Neural progenitor cell (in vitro differentiated cells): ENCODE results near the gene RPS10. TPM values are rescaled to one million over a fixed set of nuclear protein-coding genes. Genes with fewer than 3 reads are reported as not detected.

Source experiments
- DNase-seq: peaks from one replicate; pipeline ENCODE4 v3.0.0-alpha.2; 2016; ENCODE audit warnings: low spot score
- H2AFZ ChIP-seq: fragments of 200-600 bp; sonication (generic); replicated peaks from 2 replicates; pipeline ENCODE4 v1.6.1; 2016; ENCODE audit warnings: antibody characterized with exemption
- H3F3A ChIP-seq: fragments of 200-600 bp; sonication (generic); 2 replicates; pipeline ENCODE4 v1.6.1; 2016; ENCODE audit warnings: antibody characterized with exemption, low read depth
- H3K27ac ChIP-seq: fragments of 200-600 bp; sonication (generic); 2 replicates; pipeline ENCODE4 v1.5.1; 2016; ENCODE audit warnings: mild to moderate bottlenecking
- H3K27me3 ChIP-seq: fragments of 200-600 bp; sonication (generic); 2 replicates; pipeline ENCODE4 v1.6.1; 2016; ENCODE audit warnings: mild to moderate bottlenecking, moderate library complexity
- H3K36me3 ChIP-seq: fragments of 200-600 bp; sonication (generic); 2 replicates; pipeline ENCODE4 v1.5.1; 2016
- H3K4me1 ChIP-seq: fragments of 200-600 bp; sonication (generic); 2 replicates; pipeline ENCODE4 v1.6.1; 2016; ENCODE audit warnings: mixed run types
- H3K4me2 ChIP-seq: fragments of 200-600 bp; sonication (generic); 2 replicates; pipeline ENCODE4 v1.6.1; 2016
- H3K4me3 ChIP-seq: fragments of 200-600 bp; sonication (generic); 2 replicates; pipeline ENCODE4 v1.5.1; 2016
- H3K79me2 ChIP-seq: fragments of 200-600 bp; sonication (generic); 2 replicates; pipeline ENCODE4 v1.6.1; 2016; ENCODE audit warnings: low read depth
- H3K9ac ChIP-seq: fragments of 200-600 bp; sonication (generic); 2 replicates; pipeline ENCODE4 v1.6.1; 2016
- H3K9me3 ChIP-seq: fragments of 200-600 bp; sonication (generic); 2 replicates; pipeline ENCODE4 v1.5.1; 2016; ENCODE audit warnings: low read depth
- H4K20me1 ChIP-seq: fragments of 200-600 bp; sonication (generic); 2 replicates; pipeline ENCODE4 v1.6.1; 2016; ENCODE audit warnings: low read depth
- H3K27ac Mint-ChIP-seq: 3 replicates; pipeline ENCODE4 v1.8.0; 2021; ENCODE audit warnings: mixed read lengths
- H3K27me3 Mint-ChIP-seq: 2 replicates; pipeline ENCODE4 v1.8.0; 2022; ENCODE audit warnings: low read depth, mild to moderate bottlenecking, inconsistent platforms, moderate library complexity, mixed read lengths; ENCODE audit not compliant: insufficient read depth
- H3K36me3 Mint-ChIP-seq: 3 replicates; pipeline ENCODE4 v1.8.0; 2021; ENCODE audit warnings: mixed read lengths
- H3K4me1 Mint-ChIP-seq: 3 replicates; pipeline ENCODE4 v1.8.0; 2021; ENCODE audit warnings: mixed read lengths
- H3K4me3 Mint-ChIP-seq: 3 replicates; pipeline ENCODE4 v1.8.0; 2021; ENCODE audit warnings: mild to moderate bottlenecking, moderate library complexity, mixed read lengths
- H3K9me3 Mint-ChIP-seq: 3 replicates; pipeline ENCODE4 v1.8.0; 2020; ENCODE audit warnings: mixed read lengths
- EZH2 ChIP-seq: fragments of 200-600 bp; sonication (generic); IDR thresholded peaks from 2 replicates; pipeline ENCODE4 v1.6.1; 2017; ENCODE audit warnings: antibody characterized with exemption, mild to moderate bottlenecking, moderate library complexity
- EZH2phosphoT487 ChIP-seq: fragments of 200-600 bp; sonication (generic); IDR thresholded peaks from 2 replicates; pipeline ENCODE4 v1.6.1; 2017; ENCODE audit warnings: antibody characterized with exemption
- total RNA-seq: library from RNA; depleted of rRNA; stranded (reverse); fragments of >200 nt; gene quantifications from 2 replicates; pipeline ENCODE4 v1.2.3, GENCODE V29; 2015; ENCODE audit warnings: low replicate concordance
- TF ChIP-seq, protein P1 (sequence below): fragments of 200-600 bp; sonication (generic); IDR thresholded peaks from 2 replicates; pipeline ENCODE4 v1.5.1; 2017; ENCODE audit warnings: antibody characterized with exemption, mild to moderate bottlenecking

Gene RPS10
- total RNA-seq, 1 donor from 2014 or later: 4,003 TPM

DNA sequence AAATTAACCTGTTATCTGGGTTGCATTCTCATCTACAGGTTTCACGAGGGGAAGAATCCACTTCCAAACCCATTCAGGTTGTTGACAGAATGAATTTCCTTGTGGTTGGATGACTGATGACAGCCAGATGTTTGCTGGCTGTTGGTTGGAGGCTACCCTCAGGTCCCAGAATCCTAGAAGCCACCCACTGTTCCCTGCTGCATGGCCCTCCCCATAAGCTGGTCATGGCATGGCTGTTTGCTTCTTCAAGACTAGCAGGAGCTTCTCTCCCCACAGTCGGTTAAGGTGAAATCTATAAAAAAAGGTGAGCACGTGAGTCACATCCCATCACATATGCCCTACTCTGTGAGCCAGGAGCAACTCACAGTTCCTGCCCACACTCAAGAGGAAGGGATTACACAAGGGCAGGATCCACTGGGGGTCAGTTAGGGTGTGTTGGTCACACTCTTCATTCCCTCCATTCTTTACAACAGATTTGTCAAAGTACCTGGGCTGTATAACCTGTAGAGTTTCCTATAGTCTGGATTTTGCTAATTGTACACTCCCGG lies 19.5 kb upstream of the RPS10 start:
- H3F3A ChIP-seq: peaks cover 8% of the 10 kb centered on the region
- no peaks in the 10 kb centered on the region for H3K36me3 Mint-ChIP-seq
- DNase-seq: no peak
- no peak overlapping the region for H3K4me3 Mint-ChIP-seq
- H3K27me3 Mint-ChIP-seq: peaks cover 2% of the 10 kb centered on the region
- H3K27ac ChIP-seq: no peak overlapping the region
- no peaks in the 10 kb centered on the region for H4K20me1 ChIP-seq
- H3K4me2 ChIP-seq: no peak overlapping the region
- no peaks in the 10 kb centered on the region for H3K9me3 ChIP-seq
- TF ChIP-seq EZH2phosphoT487 (no peak), EZH2 (no peak)
- TF ChIP-seq, protein P1, sequence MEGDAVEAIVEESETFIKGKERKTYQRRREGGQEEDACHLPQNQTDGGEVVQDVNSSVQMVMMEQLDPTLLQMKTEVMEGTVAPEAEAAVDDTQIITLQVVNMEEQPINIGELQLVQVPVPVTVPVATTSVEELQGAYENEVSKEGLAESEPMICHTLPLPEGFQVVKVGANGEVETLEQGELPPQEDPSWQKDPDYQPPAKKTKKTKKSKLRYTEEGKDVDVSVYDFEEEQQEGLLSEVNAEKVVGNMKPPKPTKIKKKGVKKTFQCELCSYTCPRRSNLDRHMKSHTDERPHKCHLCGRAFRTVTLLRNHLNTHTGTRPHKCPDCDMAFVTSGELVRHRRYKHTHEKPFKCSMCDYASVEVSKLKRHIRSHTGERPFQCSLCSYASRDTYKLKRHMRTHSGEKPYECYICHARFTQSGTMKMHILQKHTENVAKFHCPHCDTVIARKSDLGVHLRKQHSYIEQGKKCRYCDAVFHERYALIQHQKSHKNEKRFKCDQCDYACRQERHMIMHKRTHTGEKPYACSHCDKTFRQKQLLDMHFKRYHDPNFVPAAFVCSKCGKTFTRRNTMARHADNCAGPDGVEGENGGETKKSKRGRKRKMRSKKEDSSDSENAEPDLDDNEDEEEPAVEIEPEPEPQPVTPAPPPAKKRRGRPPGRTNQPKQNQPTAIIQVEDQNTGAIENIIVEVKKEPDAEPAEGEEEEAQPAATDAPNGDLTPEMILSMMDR: no peak
- no peak overlapping the region for H2AFZ ChIP-seq
- H3K27ac Mint-ChIP-seq: no peak overlapping the region
- H3K79me2 ChIP-seq: no peaks in the 10 kb centered on the region
- H3K9me3 Mint-ChIP-seq: no peaks in the 10 kb centered on the region
- no peak overlapping the region for H3K9ac ChIP-seq
- H3K4me3 ChIP-seq: no peak overlapping the region
- H3K36me3 ChIP-seq: no peaks in the 10 kb centered on the region
- peaks cover 15% of the 10 kb centered on the region for H3K4me1 Mint-ChIP-seq
- H3K4me1 ChIP-seq: no peaks in the 10 kb centered on the region
- no peaks in the 10 kb centered on the region for H3K27me3 ChIP-seq

DNA sequence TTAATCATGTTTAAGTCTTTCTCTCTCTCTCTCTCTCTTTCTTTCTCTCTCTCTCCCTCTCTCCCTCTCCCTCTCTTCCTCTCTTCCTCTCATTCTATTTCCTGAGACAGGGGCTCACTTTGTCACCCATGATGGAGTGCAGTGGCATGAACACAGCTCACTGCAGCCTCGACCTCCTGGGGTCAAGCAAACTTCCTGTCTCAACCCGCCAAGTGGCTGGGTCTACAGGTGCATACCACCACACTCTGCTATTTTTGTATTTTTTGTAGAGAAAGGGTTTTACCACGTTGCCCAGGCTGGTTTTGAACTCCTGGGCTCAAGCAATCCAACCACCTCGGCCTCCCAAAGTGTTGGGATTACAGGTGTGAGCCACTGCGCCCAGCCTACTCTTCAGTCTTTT lies 15.7 kb upstream of the RPS10 start:
- no peaks in the 10 kb centered on the region for H4K20me1 ChIP-seq
- no peak overlapping the region for H3K27ac ChIP-seq
- Mint-ChIP-seq H3K4me3 (no peak overlapping the region), H3K4me1 (no peaks in the 10 kb centered on the region), H3K27me3 (peaks cover 2% of the 10 kb centered on the region), H3K9me3 (peaks cover 5% of the 10 kb centered on the region), H3K27ac (no peak overlapping the region), H3K36me3 (no peaks in the 10 kb centered on the region)
- no peak overlapping the region for H2AFZ ChIP-seq
- no peaks in the 10 kb centered on the region for H3K27me3 ChIP-seq
- H3K4me2 ChIP-seq: no peak overlapping the region
- no peak for TF ChIP-seq EZH2
- TF ChIP-seq, protein P1: no peak
- TF ChIP-seq EZH2phosphoT487: no peak
- no peaks in the 10 kb centered on the region for H3K36me3 ChIP-seq
- H3K4me1 ChIP-seq: no peaks in the 10 kb centered on the region
- no peaks in the 10 kb centered on the region for H3F3A ChIP-seq
- no peaks in the 10 kb centered on the region for H3K79me2 ChIP-seq
- H3K4me3 ChIP-seq: no peak overlapping the region
- no peaks in the 10 kb centered on the region for H3K9me3 ChIP-seq
- no peak for DNase-seq
- no peak overlapping the region for H3K9ac ChIP-seq

DNA sequence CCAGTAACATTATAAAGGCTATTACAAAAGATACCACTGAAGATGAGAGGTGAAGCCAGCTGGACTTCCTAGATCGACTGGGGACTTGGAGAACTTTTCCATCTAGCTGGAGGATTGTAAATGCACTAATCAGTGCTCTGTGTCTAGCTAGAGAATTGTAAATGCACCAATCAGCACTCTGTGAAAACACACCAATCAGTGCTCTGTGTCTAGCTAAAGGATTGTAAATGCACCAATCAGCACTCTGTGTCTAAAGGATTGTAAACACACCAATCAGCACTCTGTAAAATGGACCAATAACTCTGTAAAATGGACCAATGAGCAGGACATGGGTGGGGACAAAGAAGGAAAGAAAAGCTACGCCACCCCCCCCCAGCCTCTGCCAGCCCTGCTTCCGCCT lies 13.6 kb upstream of the RPS10 start:
- Histone ChIP-seq H3K36me3 (no peaks in the 10 kb centered on the region), H3F3A (no peaks in the 10 kb centered on the region), H3K4me3 (no peak overlapping the region), H4K20me1 (no peaks in the 10 kb centered on the region), H3K27ac (no peak overlapping the region), H3K9me3 (no peaks in the 10 kb centered on the region), H3K27me3 (no peaks in the 10 kb centered on the region), H3K79me2 (no peaks in the 10 kb centered on the region), H3K9ac (no peak overlapping the region), H3K4me2 (no peak overlapping the region), H3K4me1 (no peaks in the 10 kb centered on the region), H2AFZ (no peak overlapping the region)
- TF ChIP-seq, protein P1: no peak
- TF ChIP-seq EZH2phosphoT487 (no peak), EZH2 (no peak)
- no peak overlapping the region for H3K27ac Mint-ChIP-seq
- H3K9me3 Mint-ChIP-seq: peaks cover 5% of the 10 kb centered on the region
- peaks cover 3% of the 10 kb centered on the region for H3K27me3 Mint-ChIP-seq
- no peak overlapping the region for H3K4me3 Mint-ChIP-seq
- H3K4me1 Mint-ChIP-seq: no peaks in the 10 kb centered on the region
- H3K36me3 Mint-ChIP-seq: no peaks in the 10 kb centered on the region
- no peak for DNase-seq
